K562 (cell line): ENCODE results near the gene WWOX. TPM values are rescaled to one million over a fixed set of nuclear protein-coding genes. Genes with fewer than 3 reads are reported as not detected.

Experiments used
- ATAC-seq: fragments of 200-7000 bp; cut with Tn5 transposase; 3 replicates; pipeline ENCODE4 v1.9.1; 2020; ENCODE audit warnings: moderate library complexity
- BruUV-seq: library from RNA; stranded (reverse); fragments of 400-500 nt; replicated peaks from 2 replicates; lab custom pipeline; 2021; lab: Mats Ljungman, UMichigan
- CTCF ChIA-PET: fragments of 300-600 bp; formaldehyde crosslinking; extraction: SDS; loops from one replicate; lab custom pipeline; 2021; ENCODE audit warnings: low intra/inter-chr PET ratio; lab: Yijun Ruan, JAX
- POLR2A ChIA-PET: fragments of 300-600, 350-650 bp; sonication (Branson Sonifier 250); formaldehyde crosslinking; extraction: SDS; loops from one replicate; lab custom pipeline; 2021; ENCODE audit warnings: antibody characterized with exemption, inconsistent platforms; lab: Yijun Ruan, JAX
- DNase-seq, 4 experiments: peaks; one replicate each; pipeline versions ENCODE4 v3.0.0 to v3.0.0-alpha.2; 2011 to 2018; ENCODE audit warnings: low spot score in 3 of 4, mixed read lengths in 3 of 4; ENCODE audit errors: extremely low read depth in 1 of 4
- FAIRE-seq: peaks from 2 replicates; lab custom pipeline; 2011; peaks lifted over from hg19 to GRCh38; lab: Jason Lieb, UNC
- H2AFZ ChIP-seq: 2 replicates; pipeline ENCODE4 v1.6.0; 2011; ENCODE audit warnings: low read depth, low read length, control low read depth, inconsistent platforms
- H3K27ac ChIP-seq: fragments of 200-600 bp; 3 replicates; pipeline ENCODE4 v1.8.0; 2011; ENCODE audit warnings: low read depth, mild to moderate bottlenecking, control low read depth, inconsistent platforms, low read length, moderate library complexity, mixed read lengths; ENCODE audit errors: extremely low read depth
- H3K27me3 ChIP-seq, 2 experiments: fragments of 300-600 bp in 1 of 2; 2 replicates in 1 of 2; 3 replicates in 1 of 2; pipeline versions ENCODE4 v1.6.0 to v1.8.0; 2011; ENCODE audit warnings: inconsistent platforms in 2 of 2, low read length in 2 of 2, mild to moderate bottlenecking in 1 of 2, mixed read lengths in 1 of 2, moderate library complexity in 1 of 2; ENCODE audit not compliant: control insufficient read depth in 2 of 2, insufficient read depth in 2 of 2
- H3K36me3 ChIP-seq: fragments of 300-600 bp; 3 replicates; pipeline ENCODE4 v1.8.0; 2011; ENCODE audit warnings: mild to moderate bottlenecking, low read length, inconsistent platforms; ENCODE audit not compliant: control insufficient read depth, insufficient read depth
- H3K4me1 ChIP-seq, 2 experiments: fragments of 200-600 bp in 1 of 2; replicated peaks in 1 of 2; 2 replicates in 1 of 2; 3 replicates in 1 of 2; pipeline versions ENCODE4 v1.5.1 to v1.8.0; 2011; ENCODE audit warnings: inconsistent platforms in 2 of 2, low read length in 2 of 2, mild to moderate bottlenecking in 1 of 2, mixed read lengths in 1 of 2, moderate library complexity in 1 of 2; ENCODE audit not compliant: control insufficient read depth in 2 of 2, insufficient read depth in 2 of 2
- H3K4me2 ChIP-seq: 2 replicates; pipeline ENCODE4 v1.6.1; 2011; ENCODE audit warnings: low read length, control low read depth, inconsistent platforms, mixed read lengths; ENCODE audit not compliant: insufficient read depth
- H3K4me3 ChIP-seq: fragments of 200-600 bp; sonication (generic), shearing (Covaris generic); 2 replicates; pipeline ENCODE4 v1.5.1; 2016; ENCODE audit warnings: control low read depth, inconsistent platforms
- H3K79me2 ChIP-seq: fragments of 200-600 bp; 3 replicates; pipeline ENCODE4 v1.8.0; 2011; ENCODE audit warnings: low read length, inconsistent platforms; ENCODE audit not compliant: control insufficient read depth, insufficient read depth
- H3K9ac ChIP-seq, 2 experiments: 2 replicates each; pipeline versions ENCODE4 v1.6.0 to v1.6.1; 2011; ENCODE audit warnings: low read depth in 2 of 2, low read length in 2 of 2, control low read depth in 1 of 2, inconsistent platforms in 1 of 2, mild to moderate bottlenecking in 1 of 2, mixed read lengths in 1 of 2; ENCODE audit not compliant: insufficient read depth in 1 of 2
- H3K9me1 ChIP-seq: one replicate; pipeline ENCODE4 v1.6.0; 2011; ENCODE audit warnings: inconsistent platforms, mild to moderate bottlenecking, low read length, moderate library complexity; ENCODE audit not compliant: control insufficient read depth, insufficient read depth
- H3K9me3 ChIP-seq: replicated peaks from 2 replicates; pipeline ENCODE4 v1.5.1; 2011; ENCODE audit warnings: low read depth, low read length, inconsistent platforms; ENCODE audit not compliant: control insufficient read depth, insufficient read depth
- H4K20me1 ChIP-seq: replicated peaks from 2 replicates; pipeline ENCODE4 v1.6.1; 2011; ENCODE audit warnings: low read length, inconsistent platforms, mixed read lengths; ENCODE audit not compliant: control insufficient read depth, insufficient read depth
- KAT2B ChIP-seq: IDR thresholded peaks from one replicate; pipeline ENCODE4 v1.6.1; 2012; ENCODE audit warnings: low read depth, mild to moderate bottlenecking, control low read depth, inconsistent platforms, low read length, moderate library complexity
- MED1 ChIP-seq: sonication (generic); formaldehyde crosslinking; IDR thresholded peaks from 2 replicates; pipeline ENCODE4 v1.8.1; 2023; ENCODE audit warnings: missing genetic modification reagents, borderline replicate concordance
- NCOA4 ChIP-seq: fragments of 450-650 bp; IDR thresholded peaks from 2 replicates; pipeline ENCODE4 v1.6.1; 2018; ENCODE audit warnings: mild to moderate bottlenecking; ENCODE audit not compliant: partially characterized antibody
- NFIX ChIP-seq: fragments of 250-450 bp; sonication (Bioruptor Pico); IDR thresholded peaks from 2 replicates; pipeline ENCODE4 v1.4.0; 2020; ENCODE audit warnings: low read depth, mild to moderate bottlenecking, moderate library complexity
- POLR2B ChIP-seq: fragments of 450-650 bp; IDR thresholded peaks from 2 replicates; pipeline ENCODE4 v1.6.1; 2018; ENCODE audit warnings: low read depth; ENCODE audit not compliant: partially characterized antibody
- RBFOX2 ChIP-seq: fragments of 200-400 bp; formaldehyde crosslinking; IDR thresholded peaks from 2 replicates; pipeline ENCODE4 v1.6.1; 2017; ENCODE audit warnings: low read depth, mild to moderate bottlenecking, low read length, moderate library complexity
- SLC30A9 ChIP-seq: fragments of 250-450 bp; sonication (Bioruptor Pico); IDR thresholded peaks from 2 replicates; pipeline ENCODE4 v1.8.0; 2022; ENCODE audit warnings: mild to moderate bottlenecking, moderate library complexity
- TAF15 ChIP-seq: fragments of 200-400 bp; formaldehyde crosslinking; IDR thresholded peaks from 2 replicates; pipeline ENCODE4 v1.6.1; 2017; ENCODE audit warnings: mild to moderate bottlenecking, low read depth, low read length, moderate library complexity
- TSC22D4 ChIP-seq: fragments of 450-650 bp; IDR thresholded peaks from 2 replicates; pipeline ENCODE4 v1.6.1; 2016; ENCODE audit warnings: missing genetic modification characterization, missing biosample characterization, control low read depth
- ZBTB17 ChIP-seq: fragments of 450-650 bp; formaldehyde crosslinking; IDR thresholded peaks from 2 replicates; pipeline ENCODE4 v1.4.0; 2020; ENCODE audit warnings: mild to moderate bottlenecking
- ZNF121 ChIP-seq: sonication (generic); formaldehyde crosslinking; conservative IDR thresholded peaks from 2 replicates; pipeline ENCODE4 v1.8.0; 2022; ENCODE audit warnings: missing genetic modification reagents
- ZNF263 ChIP-seq: sonication (generic); formaldehyde crosslinking; IDR thresholded peaks from 2 replicates; pipeline ENCODE4 v1.8.0; 2022; ENCODE audit warnings: mild to moderate bottlenecking, missing genetic modification reagents, borderline replicate concordance
- ZNF592 ChIP-seq: fragments of 450-650 bp; IDR thresholded peaks from 2 replicates; pipeline ENCODE4 v1.6.1; 2017; ENCODE audit warnings: antibody characterized with exemption, mild to moderate bottlenecking
- WGBS: fragments of 100-300 bp; shearing (Covaris generic); methylation state at CpG from one replicate; pipeline ENCODE4 v1.1.6; 2016; ENCODE audit warnings: low coverage, mixed read lengths; ENCODE audit not compliant: insufficient coverage; ENCODE audit errors: missing lambda C conversion rate; 5-methylcytosine and 5-hydroxymethylcytosine counted together
- in situ Hi-C: fragments of 300-500 bp; cut with MboI; formaldehyde crosslinking; loops from 4 replicates; pipeline ENCODE4 v1.15.0; 2018; ENCODE audit warnings: inconsistent platforms, mixed read lengths
- intact Hi-C: fragments of 100-400 bp; cut with micrococcal nuclease; formaldehyde crosslinking; loops from 2 replicates; pipeline ENCODE4 v1.14.2; 2022
- polyA plus RNA-seq, 8 experiments: library from polyadenylated mRNA; depleted of rRNA in 4 of 8; stranded (reverse) in 5 of 8; unstranded in 3 of 8; fragments of >200 nt; fragmentation: Nextera tagmentation in 2 of 8; fragmentation: Illumina TruSeq in 1 of 8; extraction: Ambion mirVana in 2 of 8; extraction: Trizol in 1 of 8; gene quantifications; 2 replicates each; pipeline versions ENCODE4 v1.2.1 to v1.2.3, GENCODE V29; 2011 to 2014; ENCODE audit warnings: inconsistent platforms in 1 of 8, missing spikeins in 1 of 8
- total RNA-seq, 7 experiments: library from RNA; depleted of rRNA in 6 of 7; stranded (reverse); fragments of >200 nt in 6 of 7; fragmentation: Illumina TruSeq in 2 of 7; extraction: Trizol in 2 of 7; gene quantifications; 2 replicates each; pipeline versions ENCODE4 v1.2.1 to v1.2.3, GENCODE V29; 2011 to 2021; ENCODE audit warnings: low replicate concordance in 1 of 7
- TF ChIP-seq, protein P1 (sequence below): sonication (generic); formaldehyde crosslinking; IDR thresholded peaks from 2 replicates; pipeline ENCODE4 v1.8.0; 2022; ENCODE audit warnings: mild to moderate bottlenecking, missing genetic modification reagents
- TF ChIP-seq, protein P2 (sequence below): fragments of 250-450 bp; sonication (Bioruptor Pico); IDR thresholded peaks from 2 replicates; pipeline ENCODE4 v1.8.0; 2021; ENCODE audit warnings: moderate library complexity, mild to moderate bottlenecking, inconsistent platforms

WWOX gene
- total and polyA plus RNA-seq, 9 of the 15 experiments (the other 6 are each of a cell fraction or from before 2014, with no cell fraction given), result 1.6 to 22.7 (median 8.1) TPM

DNA sequence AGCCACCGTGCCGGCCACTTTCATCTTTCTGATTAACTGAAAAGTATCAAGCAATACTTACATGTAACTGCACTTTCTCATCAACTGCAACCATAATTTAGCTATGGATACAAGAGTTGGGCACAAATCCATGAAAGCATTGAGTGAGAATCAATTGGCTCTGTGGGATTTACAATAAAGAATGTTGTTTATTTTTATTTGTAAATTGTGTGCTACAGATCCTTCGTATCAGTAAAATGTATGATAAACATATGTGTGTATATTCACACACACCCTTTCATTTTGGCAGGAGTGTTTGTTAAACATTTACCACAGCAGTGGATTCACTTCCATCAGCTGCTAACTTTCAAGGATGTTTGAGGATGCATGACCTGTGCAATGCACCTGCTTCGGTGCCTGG is 411.0 kb downstream of the WWOX start:
- Histone ChIP-seq H3K4me3 (no peak overlapping the region), H3K36me3 (no peaks in the 10 kb centered on the region), H3K9me3 (no peaks in the 10 kb centered on the region), H3K9me1 (no peaks in the 10 kb centered on the region), H3K27ac (no peak overlapping the region), H3K79me2 (no peaks in the 10 kb centered on the region), H4K20me1 (0 out of 2 replicates have a peak, but pooled peaks cover under 1% of the 10 kb centered on the region), H3K4me2 (no peak overlapping the region), H2AFZ (no peak overlapping the region), H3K9ac (no peak overlapping the region), H3K27me3 (peaks cover 28 to 46% of the 10 kb centered on the region in 2 experiments), H3K4me1 (no peaks in the 10 kb centered on the region)
- in situ Hi-C loops (no loop called here), intact Hi-C loops (no loop called here)
- ATAC-seq, result no peak
- WGBS, result 11% methylated on average over 4 of the region's 4 CpGs
- DNase-seq, result no peak
- CTCF ChIA-PET, result no interaction called here
- FAIRE-seq, result no peak
- no TSS peak for BruUV-seq
- POLR2A ChIA-PET, result no interaction called here
- TF ChIP-seq NCOA4 (no peak), ZNF592 (no peak), ZBTB17 (CRISPR knock-in tag) (no peak), ZNF263 (no peak), NFIX (CRISPR knock-in tag) (no peak), POLR2B (no peak), TSC22D4 (tag) (no peak), TAF15 (no peak), ZNF121 (CRISPR knock-in tag) (no peak), SLC30A9 (no peak), MED1 (CRISPR knock-in tag) (no peak), RBFOX2 (no peak), KAT2B (no peak)
- TF ChIP-seq, protein P1, sequence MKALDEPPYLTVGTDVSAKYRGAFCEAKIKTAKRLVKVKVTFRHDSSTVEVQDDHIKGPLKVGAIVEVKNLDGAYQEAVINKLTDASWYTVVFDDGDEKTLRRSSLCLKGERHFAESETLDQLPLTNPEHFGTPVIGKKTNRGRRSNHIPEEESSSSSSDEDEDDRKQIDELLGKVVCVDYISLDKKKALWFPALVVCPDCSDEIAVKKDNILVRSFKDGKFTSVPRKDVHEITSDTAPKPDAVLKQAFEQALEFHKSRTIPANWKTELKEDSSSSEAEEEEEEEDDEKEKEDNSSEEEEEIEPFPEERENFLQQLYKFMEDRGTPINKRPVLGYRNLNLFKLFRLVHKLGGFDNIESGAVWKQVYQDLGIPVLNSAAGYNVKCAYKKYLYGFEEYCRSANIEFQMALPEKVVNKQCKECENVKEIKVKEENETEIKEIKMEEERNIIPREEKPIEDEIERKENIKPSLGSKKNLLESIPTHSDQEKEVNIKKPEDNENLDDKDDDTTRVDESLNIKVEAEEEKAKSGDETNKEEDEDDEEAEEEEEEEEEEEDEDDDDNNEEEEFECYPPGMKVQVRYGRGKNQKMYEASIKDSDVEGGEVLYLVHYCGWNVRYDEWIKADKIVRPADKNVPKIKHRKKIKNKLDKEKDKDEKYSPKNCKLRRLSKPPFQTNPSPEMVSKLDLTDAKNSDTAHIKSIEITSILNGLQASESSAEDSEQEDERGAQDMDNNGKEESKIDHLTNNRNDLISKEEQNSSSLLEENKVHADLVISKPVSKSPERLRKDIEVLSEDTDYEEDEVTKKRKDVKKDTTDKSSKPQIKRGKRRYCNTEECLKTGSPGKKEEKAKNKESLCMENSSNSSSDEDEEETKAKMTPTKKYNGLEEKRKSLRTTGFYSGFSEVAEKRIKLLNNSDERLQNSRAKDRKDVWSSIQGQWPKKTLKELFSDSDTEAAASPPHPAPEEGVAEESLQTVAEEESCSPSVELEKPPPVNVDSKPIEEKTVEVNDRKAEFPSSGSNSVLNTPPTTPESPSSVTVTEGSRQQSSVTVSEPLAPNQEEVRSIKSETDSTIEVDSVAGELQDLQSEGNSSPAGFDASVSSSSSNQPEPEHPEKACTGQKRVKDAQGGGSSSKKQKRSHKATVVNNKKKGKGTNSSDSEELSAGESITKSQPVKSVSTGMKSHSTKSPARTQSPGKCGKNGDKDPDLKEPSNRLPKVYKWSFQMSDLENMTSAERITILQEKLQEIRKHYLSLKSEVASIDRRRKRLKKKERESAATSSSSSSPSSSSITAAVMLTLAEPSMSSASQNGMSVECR, result no peak
- TF ChIP-seq, protein P2, sequence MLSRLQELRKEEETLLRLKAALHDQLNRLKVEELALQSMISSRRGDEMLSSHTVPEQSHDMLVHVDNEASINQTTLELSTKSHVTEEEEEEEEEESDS, result no peak
